HG02973 (cell line): ENCODE results near the gene GUCA1A.

Experiments
- ATAC-seq: cut with Tn5 transposase; IDR thresholded peaks from one replicate; pipeline ENCODE4 v1.9.1; 2021; ENCODE audit warnings: moderate library complexity; ENCODE audit not compliant: unreplicated experiment

GUCA1A gene

DNA sequence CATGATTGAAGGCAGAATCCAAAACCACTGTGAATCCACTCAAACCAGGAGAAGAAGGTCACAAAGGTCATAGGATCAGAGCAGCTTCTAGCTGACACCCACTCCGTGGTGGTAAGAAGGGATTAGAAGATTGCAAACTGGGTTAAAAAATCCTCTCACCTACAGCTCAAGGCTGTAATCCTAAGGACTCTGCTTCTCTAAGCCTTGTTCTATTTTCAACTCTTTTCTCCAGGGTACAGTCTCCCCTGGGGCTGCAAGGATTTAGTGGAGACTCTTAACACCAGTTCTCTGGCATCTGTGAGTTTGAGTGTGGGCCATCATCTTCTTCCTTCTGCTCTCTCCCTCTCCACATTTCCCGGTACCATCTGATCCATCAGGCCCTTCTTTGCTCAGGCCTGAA is at the start of gene GUCA1A:
Gene GUCA1A (plus strand): TSS at position 264 of the 400 bp plus-strand sequence. CDS start 250 bp downstream, outside the sequence.
- ATAC-seq: no peak

DNA sequence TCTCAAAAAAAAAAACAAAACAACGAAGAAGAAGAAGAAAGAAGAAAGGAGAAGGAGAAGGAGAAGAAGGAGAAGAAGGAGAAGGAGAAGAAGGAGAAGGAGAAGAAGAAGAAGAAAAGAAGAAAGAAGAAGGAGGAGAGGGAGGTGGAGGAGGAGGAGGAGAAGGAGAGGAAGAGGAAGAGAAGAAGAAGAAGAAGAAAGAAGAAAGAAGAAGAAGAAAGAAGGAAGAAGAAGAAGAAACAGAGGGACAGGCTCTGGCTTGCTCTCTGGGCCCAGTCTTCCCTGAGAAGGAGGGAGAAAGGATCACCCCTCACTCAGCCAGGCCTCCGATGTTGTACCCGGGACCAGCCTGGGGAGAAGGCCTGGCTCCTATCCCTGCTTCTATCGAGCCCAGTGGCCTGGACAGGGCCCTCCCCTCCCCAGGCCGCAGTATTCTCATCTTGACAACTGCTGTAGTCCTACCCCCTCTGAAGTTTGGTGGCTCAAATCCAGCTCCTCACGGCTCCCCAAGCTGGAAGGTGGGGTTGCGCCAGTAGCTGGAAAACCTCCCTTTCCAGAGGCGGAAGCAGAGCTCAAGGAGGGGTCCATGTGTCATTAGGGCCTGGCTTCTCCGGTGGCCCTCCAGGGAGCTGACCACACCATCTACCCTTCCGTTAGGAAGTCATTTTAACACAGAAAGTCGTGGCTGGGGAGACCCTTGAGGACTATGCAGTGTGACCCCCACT is 49.6 kb upstream of the GUCA1A start:
- ATAC-seq: no peak

DNA sequence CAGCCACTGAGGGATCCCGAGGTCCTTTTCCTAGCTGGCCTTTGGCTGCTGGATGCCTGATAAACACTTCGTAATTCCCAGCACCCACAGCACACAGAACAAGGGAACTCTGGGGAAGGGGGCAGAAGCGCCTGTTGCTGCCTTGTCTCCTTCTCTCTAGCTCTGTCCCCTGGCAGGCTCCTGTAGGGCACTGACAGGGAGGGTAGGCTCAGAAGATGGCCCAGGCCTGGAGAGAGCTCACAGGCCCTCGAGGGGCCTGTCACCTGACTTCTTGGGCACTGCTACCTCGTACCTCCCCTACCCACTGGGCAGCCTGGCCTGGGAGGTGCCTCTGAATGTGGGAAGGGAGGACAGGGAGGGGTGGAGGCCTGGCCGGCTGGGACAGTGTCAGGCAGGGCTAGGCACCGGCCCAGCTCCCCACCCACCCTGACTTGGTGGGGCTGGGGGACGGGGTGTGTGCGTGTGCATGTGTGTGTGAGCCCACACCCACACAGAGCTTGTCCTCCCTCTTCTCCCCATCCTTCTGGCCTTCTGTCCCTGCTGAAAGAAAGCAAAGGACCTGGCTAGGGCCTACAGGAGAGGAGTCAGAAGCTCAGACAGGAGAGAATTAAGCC is 48.8 kb upstream of the GUCA1A start:
- ATAC-seq: no peak

GRCh38 chr6:42125231-42125630 is 47.9 kb upstream of the GUCA1A start:
- ATAC-seq: no peak

DNA sequence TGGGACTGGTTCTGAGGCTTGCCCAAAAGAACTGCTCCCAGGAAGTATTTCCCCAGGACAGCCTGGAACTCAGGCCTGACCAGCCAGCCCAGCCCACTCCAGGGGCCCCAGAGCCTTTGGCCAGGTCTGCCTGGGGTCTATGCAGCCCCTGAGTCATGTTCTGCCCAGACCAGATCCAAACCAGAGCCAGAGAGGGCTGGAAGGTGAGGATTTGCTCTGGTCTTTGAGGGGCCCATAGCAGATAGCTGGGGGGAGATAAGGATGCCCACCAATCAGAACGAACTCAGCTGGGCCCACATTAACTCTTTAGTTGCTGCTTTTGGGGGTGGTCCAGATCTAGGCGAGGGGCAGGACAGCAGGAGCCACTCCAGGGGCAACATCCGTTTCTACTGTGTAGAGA is 47.5 kb upstream of the GUCA1A start:
- no peak for ATAC-seq

- no peak for ATAC-seq
These were observed 44.5 kb upstream of the GUCA1A start for GRCh38 chr6:42128460-42129359.

- no peak for ATAC-seq
These were observed 43.8 kb upstream of the GUCA1A start for GRCh38 chr6:42129360-42129676.

GRCh38 chr6:42131531-42131930 is 41.6 kb upstream of the GUCA1A start:
- ATAC-seq: no peak

GRCh38 chr6:42133926-42134325 is 39.2 kb upstream of the GUCA1A start:
- no peak for ATAC-seq

DNA sequence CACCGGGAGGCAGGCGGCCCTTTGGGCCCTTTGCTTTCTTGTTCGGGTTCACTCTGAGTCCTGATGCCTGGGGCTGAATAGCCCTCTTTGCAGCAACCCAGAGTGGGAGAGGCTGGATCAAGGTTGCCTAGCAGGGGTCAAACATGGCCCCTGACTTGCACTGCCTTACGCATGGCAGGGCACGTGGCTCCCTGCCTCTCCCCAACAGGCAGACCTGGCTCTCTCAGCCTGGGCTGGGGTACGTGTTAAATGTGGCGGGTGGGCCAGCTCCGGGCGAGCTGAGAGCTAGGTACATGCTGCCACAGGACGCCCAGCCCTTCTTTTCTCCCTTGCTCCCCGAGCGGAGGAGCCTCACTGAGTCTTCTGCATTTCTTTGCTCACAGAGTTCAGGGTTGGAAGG is 38.0 kb upstream of the GUCA1A start:
- no peak for ATAC-seq

- ATAC-seq: no peak
These were observed 37.4 kb upstream of the GUCA1A start for GRCh38 chr6:42135722-42136121.

GRCh38 chr6:42136508-42137193 is 36.5 kb upstream of the GUCA1A start:
- ATAC-seq: no peak

GRCh38 chr6:42137194-42137753 is 35.9 kb upstream of the GUCA1A start:
- no peak for ATAC-seq

GRCh38 chr6:42138190-42138589 is 35.0 kb upstream of the GUCA1A start:
- no peak for ATAC-seq

DNA sequence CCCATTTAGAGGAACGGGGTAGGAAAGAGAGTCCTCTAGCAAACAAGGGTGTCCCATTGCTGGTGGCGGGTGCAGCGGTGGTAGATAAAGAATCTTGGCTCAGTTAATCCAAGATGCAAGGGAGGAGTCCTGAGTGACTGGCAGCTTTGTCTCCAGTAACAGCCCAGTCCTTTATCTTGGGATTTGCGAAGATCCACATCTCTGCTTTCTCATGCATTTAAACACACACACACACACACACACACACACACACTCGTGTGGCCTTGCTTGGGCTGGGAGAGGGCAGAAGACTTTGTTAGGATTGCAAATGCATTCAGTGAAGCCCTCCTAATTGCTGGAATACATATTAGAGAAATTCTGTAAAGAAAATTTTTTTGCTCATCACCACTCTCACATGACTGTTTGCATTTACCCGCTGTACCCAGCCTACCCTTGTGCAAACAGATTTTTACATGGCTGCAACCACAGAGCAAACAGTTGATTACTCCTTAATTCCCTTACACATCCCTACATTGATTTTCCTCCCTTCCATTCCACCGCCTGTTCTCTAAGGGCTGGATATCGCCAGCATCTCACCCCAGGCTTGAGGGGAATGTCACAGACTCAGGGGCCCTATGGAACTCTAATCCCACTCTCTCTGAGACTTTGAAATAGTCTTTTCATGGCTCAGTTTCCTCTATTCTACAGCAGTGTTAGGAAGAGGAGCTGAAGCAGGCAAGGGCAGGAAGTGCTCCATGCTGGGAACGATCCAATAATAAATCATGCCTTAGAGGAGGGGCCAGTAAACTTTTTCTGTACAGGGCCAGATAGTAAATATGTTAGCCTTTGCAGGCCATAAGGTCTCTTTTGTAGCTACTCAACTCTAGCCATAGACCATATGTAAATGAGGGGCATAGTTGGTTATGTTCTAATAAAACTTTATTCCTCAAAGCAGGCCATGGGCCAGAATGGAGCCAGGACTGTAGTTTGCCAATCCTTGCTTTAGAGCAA is 34.2 kb upstream of the GUCA1A start:
- no peak for ATAC-seq

GRCh38 chr6:42140032-42140431 is 33.1 kb upstream of the GUCA1A start:
- no peak for ATAC-seq

GRCh38 chr6:42140756-42141602 is 32.2 kb upstream of the GUCA1A start:
- no peak for ATAC-seq

- no peak for ATAC-seq
These were observed 31.5 kb upstream of the GUCA1A start for GRCh38 chr6:42141603-42142117.
